ENCODE data around the gene AP3B1. TPM values are rescaled to one million over a fixed set of nuclear protein-coding genes. Genes with fewer than 3 reads are reported as not detected.

AP3B1 gene
- total and polyA plus RNA-seq, 2 of the 8 experiments (the other 6 are each of a cell fraction or from before 2014, with no cell fraction given) = 45.8 to 48.3 TPM

DNA sequence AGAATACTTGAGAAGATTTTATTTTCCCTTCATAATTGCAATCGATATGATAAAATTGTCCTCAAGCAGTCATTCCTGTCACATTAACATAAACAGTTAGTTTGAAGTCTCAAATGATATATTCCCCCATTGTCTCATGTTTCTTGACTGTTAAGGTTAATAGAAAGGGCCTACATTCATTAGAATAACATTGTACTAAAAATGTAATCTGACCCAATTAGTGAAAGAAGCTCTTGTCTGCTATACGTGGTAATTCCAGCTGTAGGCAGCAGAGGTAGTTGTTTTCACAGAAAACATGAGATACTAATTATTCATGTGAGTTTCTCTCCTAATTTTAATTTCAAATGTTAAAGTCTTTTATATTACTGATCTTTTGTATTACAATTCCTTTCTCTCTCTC lies 25.9 kb upstream of the AP3B1 start:
- Histone ChIP-seq H3K14ac (ENCODE audit: insufficient read length) (no peak overlapping the region), H3K4me2 (ENCODE audit: insufficient read depth in 1 of 2, low read depth in 2 of 2, low read length in 2 of 2) (no peak overlapping the region), H3K23ac (ENCODE audit: insufficient read length) (no peak overlapping the region), H2BK12ac (ENCODE audit: low read depth, low read length) (no peak overlapping the region), H2AK5ac (ENCODE audit: low read depth, low read length) (no peak overlapping the region), H3K27ac (ENCODE audit: low read depth, low read length) (no peak overlapping the region), H2BK120ac (replicated peaks; ENCODE audit: low read depth, low read length) (no peak overlapping the region), H2BK20ac (ENCODE audit: low read length) (no peak overlapping the region), H2BK15ac (ENCODE audit: low read length) (no peak overlapping the region), H3K18ac (ENCODE audit: extremely low read depth, low read length) (no peak overlapping the region), H3K4me3 (ENCODE audit: extremely low read depth in 1 of 4, insufficient read depth in 2 of 4, low read depth in 3 of 4, low read length in 4 of 4) (no peak overlapping the region), H2BK5ac (ENCODE audit: low read depth, low read length) (no peak overlapping the region), H3K9ac (replicated peaks in 1 of 4; ENCODE audit: extremely low read depth in 1 of 4, low read depth in 3 of 4, low read length in 3 of 4) (no peak overlapping the region), H2AFZ (ENCODE audit: low read length) (no peak overlapping the region), H3K79me1 (ENCODE audit: low read depth, low read length) (no peaks in the 10 kb centered on the region), H3K9me3 (ENCODE audit: insufficient read depth in 2 of 2, low read depth in 1 of 2, low read length in 1 of 2) (no peaks in the 10 kb centered on the region), H4K91ac (replicated peaks; ENCODE audit: insufficient read length, low read length) (no peak overlapping the region), H3K27me3 (replicated peaks in 1 of 4; ENCODE audit: control insufficient read depth in 3 of 4, extremely low read depth in 1 of 4, insufficient read depth in 3 of 4, low read length in 3 of 4) (no peaks in the 10 kb centered on the region), H3K4me1 (replicated peaks in 1 of 4; ENCODE audit: control insufficient read depth in 3 of 4, insufficient read depth in 4 of 4, low read length in 3 of 4) (no peaks in the 10 kb centered on the region), H3K79me2 (ENCODE audit: control insufficient read depth in 1 of 2, insufficient read depth in 2 of 2, low read length in 2 of 2) (no peaks in the 10 kb centered on the region), H4K8ac (ENCODE audit: extremely low read depth, insufficient read depth, low read length) (no peak overlapping the region), H3K36me3 (ENCODE audit: control insufficient read depth in 2 of 4, insufficient read depth in 4 of 4, low read length in 3 of 4) (no peaks in the 10 kb centered on the region), H4K20me1 (replicated peaks in 1 of 2; ENCODE audit: control insufficient read depth in 1 of 2, insufficient read depth in 2 of 2, low read length in 2 of 2) (no peaks in the 10 kb centered on the region), H3K4ac (replicated peaks; ENCODE audit: insufficient read length, low read depth, low read length) (no peak overlapping the region), H4K5ac (ENCODE audit: insufficient read length, low read depth, low read length) (no peak overlapping the region), H3K23me2 (ENCODE audit: low read depth, low read length) (no peaks in the 10 kb centered on the region; the same call in 1 of the 2 replicates), H3K56ac (replicated peaks; ENCODE audit: insufficient read length, low read depth, low read length) (no peak overlapping the region)
- peak; percentile 68 for FAIRE-seq
- ChIA-PET POLR2A (ENCODE audit: partially characterized antibody) (interaction anchor here (0.6 to 0.9 kb wide), 2 partner anchors 26 to 39 kb away, joined by 4 to 5 read pairs; partner anchors contain the start of gene AP3B1), CTCF (ENCODE audit: partially characterized antibody) (interaction anchor here (0.6 to 2.2 kb wide), 20 partner anchors 10 to 579 kb away, joined by 3 to 7 read pairs (median 4); partner anchors contain the start of gene SCAMP1)
- no peak for DNase-seq (ENCODE audit: low read depth in 1 of 2, low spot score in 2 of 2)
- TF ChIP-seq, protein P1, sequence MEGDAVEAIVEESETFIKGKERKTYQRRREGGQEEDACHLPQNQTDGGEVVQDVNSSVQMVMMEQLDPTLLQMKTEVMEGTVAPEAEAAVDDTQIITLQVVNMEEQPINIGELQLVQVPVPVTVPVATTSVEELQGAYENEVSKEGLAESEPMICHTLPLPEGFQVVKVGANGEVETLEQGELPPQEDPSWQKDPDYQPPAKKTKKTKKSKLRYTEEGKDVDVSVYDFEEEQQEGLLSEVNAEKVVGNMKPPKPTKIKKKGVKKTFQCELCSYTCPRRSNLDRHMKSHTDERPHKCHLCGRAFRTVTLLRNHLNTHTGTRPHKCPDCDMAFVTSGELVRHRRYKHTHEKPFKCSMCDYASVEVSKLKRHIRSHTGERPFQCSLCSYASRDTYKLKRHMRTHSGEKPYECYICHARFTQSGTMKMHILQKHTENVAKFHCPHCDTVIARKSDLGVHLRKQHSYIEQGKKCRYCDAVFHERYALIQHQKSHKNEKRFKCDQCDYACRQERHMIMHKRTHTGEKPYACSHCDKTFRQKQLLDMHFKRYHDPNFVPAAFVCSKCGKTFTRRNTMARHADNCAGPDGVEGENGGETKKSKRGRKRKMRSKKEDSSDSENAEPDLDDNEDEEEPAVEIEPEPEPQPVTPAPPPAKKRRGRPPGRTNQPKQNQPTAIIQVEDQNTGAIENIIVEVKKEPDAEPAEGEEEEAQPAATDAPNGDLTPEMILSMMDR (IDR thresholded peaks at IDR 0.05; ENCODE audit: control extremely low read depth in 1 of 3, insufficient read depth in 1 of 3, low read depth in 1 of 3, low read length in 3 of 3) = peak in 2 of 3 experiments; percentile 41 to 53; a peak in 2 of 4 replicates
- peak; percentile 73 to 79 for TF ChIP-seq RAD21 (IDR thresholded peaks at IDR 0.05 in 1 of 2, conservative IDR thresholded peaks at IDR 0.05 in 1 of 2; ENCODE audit: low read depth in 2 of 2, low read length in 2 of 2)
- no peak for TF ChIP-seq CEBPB (IDR thresholded peaks at IDR 0.05; ENCODE audit: low read depth, low read length)
- 39% methylated on average over 2 of the region's 2 CpGs; no CpG with 5 or more reads in 1 of the 2 experiments for WGBS, 2 experiments (ENCODE audit: extremely low coverage in 1 of 2, insufficient coverage in 1 of 2, insufficient read length in 1 of 2, insufficient replicate concordance in 2 of 2, low coverage in 1 of 2, low lambda C conversion rate in 2 of 2, missing lambda C conversion rate in 1 of 2)

Data from H1 (cell line).